Neural cell (in vitro differentiated cells): ENCODE results near the gene SGCD. TPM values are rescaled to one million over a fixed set of nuclear protein-coding genes. Genes with fewer than 3 reads are reported as not detected.

Experiments
- H2AFZ ChIP-seq: fragments of 200-600, 300-800 bp; sonication (generic), shearing (Covaris generic); 2 replicates; pipeline ENCODE4 v1.6.0; 2014; ENCODE audit warnings: low read depth, mild to moderate bottlenecking, antibody characterized with exemption, low read length, moderate library complexity
- H3F3A ChIP-seq: fragments of 200-600 bp; shearing (Covaris generic); 2 replicates; pipeline ENCODE4 v1.6.1; 2016; ENCODE audit warnings: mild to moderate bottlenecking, moderate library complexity, mixed read lengths, antibody characterized with exemption, low read length; ENCODE audit not compliant: insufficient read depth, poor library complexity, severe bottlenecking
- H3K27ac ChIP-seq: fragments of 200-600, 300-800 bp; sonication (generic), shearing (Covaris generic); 2 replicates; pipeline ENCODE4 v1.5.1; 2014; ENCODE audit warnings: mild to moderate bottlenecking, low read length, moderate library complexity
- H3K27me3 ChIP-seq: fragments of 300-800, 200-600 bp; sonication (generic), shearing (Covaris generic); 2 replicates; pipeline ENCODE4 v1.6.0; 2014; ENCODE audit warnings: mild to moderate bottlenecking, low read depth, low read length, moderate library complexity; ENCODE audit not compliant: insufficient read depth
- H3K36me3 ChIP-seq: fragments of 300-800, 200-600 bp; sonication (generic), shearing (Covaris generic); 2 replicates; pipeline ENCODE4 v1.5.1; 2014; ENCODE audit warnings: mild to moderate bottlenecking, antibody characterized with exemption, low read length, moderate library complexity; ENCODE audit not compliant: insufficient read depth
- H3K4me2 ChIP-seq: fragments of 300-800, 200-600 bp; sonication (generic), shearing (Covaris generic); 2 replicates; pipeline ENCODE4 v1.6.0; 2014; ENCODE audit warnings: mild to moderate bottlenecking, low read length
- H3K4me3 ChIP-seq: fragments of 300-800, 200-600 bp; sonication (generic), shearing (Covaris generic); 2 replicates; pipeline ENCODE4 v1.5.1; 2014; ENCODE audit warnings: mild to moderate bottlenecking, low read length, moderate library complexity
- H3K79me2 ChIP-seq: fragments of 200-600 bp; shearing (Covaris generic); replicated peaks from 2 replicates; pipeline ENCODE4 v1.6.0; 2014; ENCODE audit warnings: mild to moderate bottlenecking, low read length, moderate library complexity; ENCODE audit not compliant: insufficient read depth
- H3K9ac ChIP-seq: fragments of 300-800, 200-600 bp; sonication (generic), shearing (Covaris generic); 2 replicates; pipeline ENCODE4 v1.6.1; 2016; ENCODE audit warnings: mild to moderate bottlenecking, low read length, mixed read lengths
- H3K9me2 ChIP-seq: fragments of 200-600 bp; shearing (Covaris generic); 2 replicates; pipeline ENCODE4 v1.6.1; 2016; ENCODE audit warnings: mild to moderate bottlenecking, low read length, mixed read lengths; ENCODE audit not compliant: insufficient read depth
- H3K9me3 ChIP-seq: fragments of 200-600, 300-800 bp; sonication (generic), shearing (Covaris generic); 2 replicates; pipeline ENCODE4 v1.6.1; 2016; ENCODE audit warnings: mild to moderate bottlenecking, mixed run types, low read length, moderate library complexity, mixed read lengths
- H4K20me1 ChIP-seq: fragments of 200-600 bp; shearing (Covaris generic); 2 replicates; pipeline ENCODE4 v1.6.1; 2016; ENCODE audit warnings: mild to moderate bottlenecking, mixed run types; ENCODE audit not compliant: insufficient read depth
- CTCF ChIP-seq: fragments of 450-650 bp; IDR thresholded peaks from 2 replicates; pipeline ENCODE4 v1.5.1; 2014; ENCODE audit warnings: antibody characterized with exemption, mild to moderate bottlenecking, moderate library complexity; ENCODE audit not compliant: poor library complexity, severe bottlenecking
- EP300 ChIP-seq: fragments of 450-650 bp; conservative IDR thresholded peaks from 2 replicates; pipeline ENCODE4 v1.6.1; 2014; ENCODE audit warnings: antibody characterized with exemption, mild to moderate bottlenecking, moderate library complexity; ENCODE audit not compliant: poor library complexity, severe bottlenecking
- EZH2 ChIP-seq: fragments of 200-600, 300-800 bp; shearing (Covaris generic), sonication (generic); IDR thresholded peaks from 2 replicates; pipeline ENCODE4 v1.6.1; 2014; ENCODE audit warnings: antibody characterized with exemption, low read length, borderline replicate concordance, mild to moderate bottlenecking; ENCODE audit not compliant: insufficient read depth, poor library complexity, severe bottlenecking
- MXI1 ChIP-seq: fragments of 450-650 bp; conservative IDR thresholded peaks from 2 replicates; pipeline ENCODE4 v1.6.1; 2014; ENCODE audit warnings: antibody characterized with exemption, mild to moderate bottlenecking; ENCODE audit not compliant: poor library complexity, severe bottlenecking
- POLR2AphosphoS5 ChIP-seq: IDR thresholded peaks from 2 replicates; pipeline ENCODE4 v1.6.1; 2012
- RAD21 ChIP-seq: fragments of 450-650 bp; conservative IDR thresholded peaks from 2 replicates; pipeline ENCODE4 v1.6.1; 2014; ENCODE audit warnings: antibody characterized with exemption, mild to moderate bottlenecking, moderate library complexity
- SMC3 ChIP-seq: fragments of 450-650 bp; conservative IDR thresholded peaks from 2 replicates; pipeline ENCODE4 v1.6.1; 2014; ENCODE audit warnings: antibody characterized with exemption, mild to moderate bottlenecking, moderate library complexity; ENCODE audit not compliant: poor library complexity
- TAF1 ChIP-seq: IDR thresholded peaks from 2 replicates; pipeline ENCODE4 v1.6.1; 2012; ENCODE audit warnings: low read depth
- polyA plus RNA-seq: library from polyadenylated mRNA; depleted of rRNA; stranded (reverse); fragments of >200 nt; gene quantifications from 2 replicates; pipeline ENCODE4 v1.2.3, GENCODE V29; 2014
- TF ChIP-seq, protein P1 (sequence below): IDR thresholded peaks from 2 replicates; pipeline ENCODE4 v1.6.1; 2012; ENCODE audit warnings: borderline replicate concordance

Gene SGCD
- polyA plus RNA-seq, 1 donor from 2014 or later: 3.4 TPM

GRCh38 chr5:156393980-156394379 lies 67.0 kb downstream of the SGCD start:
- Histone ChIP-seq H2AFZ (no peak overlapping the region), H3K9me3 (no peaks in the 10 kb centered on the region), H3K4me2 (no peak overlapping the region), H4K20me1 (no peaks in the 10 kb centered on the region), H3K4me3 (no peak overlapping the region), H3K79me2 (no peaks in the 10 kb centered on the region), H3K36me3 (no peaks in the 10 kb centered on the region), H3K27ac (no peak overlapping the region), H3K9ac (no peak overlapping the region), H3K9me2 (no peaks in the 10 kb centered on the region), H3K27me3 (no peaks in the 10 kb centered on the region), H3F3A (no peaks in the 10 kb centered on the region)
- TF ChIP-seq SMC3 (no peak), TAF1 (no peak), CTCF (no peak), RAD21 (no peak), EZH2 (no peak), EP300 (no peak), POLR2AphosphoS5 (no peak), MXI1 (no peak)
- TF ChIP-seq, protein P1, sequence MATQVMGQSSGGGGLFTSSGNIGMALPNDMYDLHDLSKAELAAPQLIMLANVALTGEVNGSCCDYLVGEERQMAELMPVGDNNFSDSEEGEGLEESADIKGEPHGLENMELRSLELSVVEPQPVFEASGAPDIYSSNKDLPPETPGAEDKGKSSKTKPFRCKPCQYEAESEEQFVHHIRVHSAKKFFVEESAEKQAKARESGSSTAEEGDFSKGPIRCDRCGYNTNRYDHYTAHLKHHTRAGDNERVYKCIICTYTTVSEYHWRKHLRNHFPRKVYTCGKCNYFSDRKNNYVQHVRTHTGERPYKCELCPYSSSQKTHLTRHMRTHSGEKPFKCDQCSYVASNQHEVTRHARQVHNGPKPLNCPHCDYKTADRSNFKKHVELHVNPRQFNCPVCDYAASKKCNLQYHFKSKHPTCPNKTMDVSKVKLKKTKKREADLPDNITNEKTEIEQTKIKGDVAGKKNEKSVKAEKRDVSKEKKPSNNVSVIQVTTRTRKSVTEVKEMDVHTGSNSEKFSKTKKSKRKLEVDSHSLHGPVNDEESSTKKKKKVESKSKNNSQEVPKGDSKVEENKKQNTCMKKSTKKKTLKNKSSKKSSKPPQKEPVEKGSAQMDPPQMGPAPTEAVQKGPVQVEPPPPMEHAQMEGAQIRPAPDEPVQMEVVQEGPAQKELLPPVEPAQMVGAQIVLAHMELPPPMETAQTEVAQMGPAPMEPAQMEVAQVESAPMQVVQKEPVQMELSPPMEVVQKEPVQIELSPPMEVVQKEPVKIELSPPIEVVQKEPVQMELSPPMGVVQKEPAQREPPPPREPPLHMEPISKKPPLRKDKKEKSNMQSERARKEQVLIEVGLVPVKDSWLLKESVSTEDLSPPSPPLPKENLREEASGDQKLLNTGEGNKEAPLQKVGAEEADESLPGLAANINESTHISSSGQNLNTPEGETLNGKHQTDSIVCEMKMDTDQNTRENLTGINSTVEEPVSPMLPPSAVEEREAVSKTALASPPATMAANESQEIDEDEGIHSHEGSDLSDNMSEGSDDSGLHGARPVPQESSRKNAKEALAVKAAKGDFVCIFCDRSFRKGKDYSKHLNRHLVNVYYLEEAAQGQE: no peak

DNA sequence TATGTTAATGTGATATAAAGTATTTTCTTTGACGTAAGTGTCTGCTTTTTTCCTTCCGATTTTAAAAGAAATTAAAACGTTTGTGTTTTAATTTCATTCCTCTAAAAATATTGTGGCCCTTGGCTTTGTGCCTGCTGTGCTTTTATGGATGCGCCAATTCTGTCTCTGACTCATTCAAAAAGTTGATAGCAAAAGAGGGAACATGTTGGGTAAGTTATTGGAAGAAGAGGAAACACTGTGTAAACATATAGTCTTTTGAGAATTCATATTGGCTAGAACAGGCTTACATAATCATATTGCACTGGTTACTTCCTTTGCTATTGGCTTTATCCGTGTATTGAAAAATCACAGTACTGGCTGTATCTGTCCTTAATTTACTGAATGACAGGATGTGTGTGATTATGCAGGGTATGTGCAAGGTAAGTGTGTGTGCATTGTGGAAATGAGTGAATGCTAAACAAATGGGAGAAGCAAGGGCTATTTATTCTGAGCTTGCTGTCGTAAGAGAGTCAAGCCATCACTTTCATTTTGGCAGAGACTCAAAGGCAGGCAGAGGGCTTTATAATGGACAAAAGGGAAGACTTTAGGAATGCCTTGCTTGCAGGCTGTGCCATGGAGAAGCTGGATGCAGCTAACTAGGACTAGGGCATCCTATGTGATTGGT lies 67.8 kb downstream of the SGCD start:
- Histone ChIP-seq H4K20me1 (no peaks in the 10 kb centered on the region), H3F3A (no peaks in the 10 kb centered on the region), H3K27me3 (no peaks in the 10 kb centered on the region), H3K9ac (no peak overlapping the region), H2AFZ (no peak overlapping the region), H3K9me2 (no peaks in the 10 kb centered on the region), H3K36me3 (no peaks in the 10 kb centered on the region), H3K9me3 (no peaks in the 10 kb centered on the region), H3K27ac (no peak overlapping the region), H3K4me2 (no peak overlapping the region), H3K79me2 (no peaks in the 10 kb centered on the region), H3K4me3 (no peak overlapping the region)
- TF ChIP-seq CTCF: no peak
- TF ChIP-seq POLR2AphosphoS5: no peak
- no peak for TF ChIP-seq TAF1
- TF ChIP-seq EZH2: no peak
- TF ChIP-seq, protein P1: no peak
- TF ChIP-seq RAD21: no peak
- TF ChIP-seq SMC3: no peak
- TF ChIP-seq MXI1: no peak
- TF ChIP-seq EP300: no peak
